ENCODE results near the gene DENND4A.
"Not testable (repeated sequence)": the region's sequence is repeated elsewhere in the genome, so short reads cannot be mapped to it uniquely, and the experiment has no call there.

The DENND4A gene

DNA sequence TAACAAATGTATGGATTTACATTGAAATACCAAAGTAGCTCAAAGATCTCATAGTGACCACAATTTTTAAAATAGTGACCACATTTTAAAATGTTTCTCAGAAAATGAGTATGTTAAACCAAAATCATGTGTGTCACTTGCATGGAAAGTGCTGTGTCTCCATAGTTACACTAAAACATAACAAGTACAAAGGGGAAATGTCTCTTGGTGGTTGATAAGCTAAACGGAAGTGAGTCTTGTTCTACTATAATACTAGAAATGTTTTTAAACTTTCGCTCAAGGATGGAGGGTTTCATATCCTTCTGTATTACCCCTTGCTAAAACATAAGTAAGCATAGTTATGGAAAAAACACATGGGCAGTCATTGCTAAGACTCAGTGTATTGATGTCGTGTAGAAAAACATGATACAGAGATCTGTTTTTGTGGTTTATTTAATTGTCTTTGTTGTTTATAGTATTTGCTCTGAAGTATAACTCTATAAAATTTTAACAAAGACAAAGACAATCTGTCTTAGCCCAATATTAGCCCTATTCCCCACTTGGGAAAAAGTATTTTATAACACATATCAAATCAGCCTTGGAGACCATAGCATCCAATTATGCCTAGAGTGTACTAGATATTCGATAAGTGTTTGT lies 27.0 kb upstream of the DENND4A start:
- DNase-seq = no peak

DNA sequence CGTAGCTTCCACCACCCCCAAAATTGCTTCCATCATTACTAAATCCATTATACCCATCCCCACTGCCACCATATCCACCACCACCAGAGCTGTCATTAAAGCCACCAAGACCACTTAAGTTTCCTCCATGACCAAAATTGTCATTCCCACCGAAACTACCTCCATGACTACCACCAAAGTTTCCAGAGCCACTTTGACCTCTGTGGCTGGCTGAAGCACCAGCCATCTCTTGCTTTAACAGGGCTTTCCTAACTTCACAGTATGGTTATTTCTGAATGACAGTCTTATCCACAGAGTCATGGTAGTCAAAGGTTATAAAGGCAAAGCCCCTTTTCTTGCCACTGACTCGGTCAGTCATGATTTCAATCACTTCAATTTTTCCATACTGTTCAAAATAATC lies 24.3 kb upstream of the DENND4A start:
- no peak for DNase-seq

- DNase-seq = not testable (repeated sequence)
Observed at GRCh38 chr15:65816008-65816407, 23.9 kb upstream of the DENND4A start.

- not testable (repeated sequence) for DNase-seq
Observed at GRCh38 chr15:65814271-65814670, 22.2 kb upstream of the DENND4A start.

GRCh38 chr15:65812916-65813315 lies 20.8 kb upstream of the DENND4A start:
- DNase-seq = no peak

DNA sequence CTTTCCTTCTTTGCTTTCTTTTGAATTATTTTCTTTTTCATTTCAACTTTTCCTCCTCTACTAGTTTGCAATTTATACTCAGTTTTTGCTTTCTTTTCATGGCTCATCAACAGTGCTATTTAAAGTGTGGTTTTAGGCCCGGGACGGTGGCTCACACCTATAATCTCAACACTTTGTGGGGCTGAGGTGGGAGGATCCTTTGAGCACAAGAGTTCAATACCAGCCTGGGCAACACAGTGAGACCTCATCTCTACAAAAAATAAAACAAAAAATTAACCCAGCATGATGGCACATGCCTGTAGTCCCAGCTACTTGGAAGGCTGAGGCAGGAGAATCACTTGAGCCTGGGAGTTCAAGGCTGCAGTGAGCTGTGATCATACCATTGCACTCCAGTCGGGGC lies 20.4 kb upstream of the DENND4A start:
- DNase-seq = no peak

- DNase-seq = no peak
Observed at GRCh38 chr15:65811835-65812234, 19.7 kb upstream of the DENND4A start.

DNA sequence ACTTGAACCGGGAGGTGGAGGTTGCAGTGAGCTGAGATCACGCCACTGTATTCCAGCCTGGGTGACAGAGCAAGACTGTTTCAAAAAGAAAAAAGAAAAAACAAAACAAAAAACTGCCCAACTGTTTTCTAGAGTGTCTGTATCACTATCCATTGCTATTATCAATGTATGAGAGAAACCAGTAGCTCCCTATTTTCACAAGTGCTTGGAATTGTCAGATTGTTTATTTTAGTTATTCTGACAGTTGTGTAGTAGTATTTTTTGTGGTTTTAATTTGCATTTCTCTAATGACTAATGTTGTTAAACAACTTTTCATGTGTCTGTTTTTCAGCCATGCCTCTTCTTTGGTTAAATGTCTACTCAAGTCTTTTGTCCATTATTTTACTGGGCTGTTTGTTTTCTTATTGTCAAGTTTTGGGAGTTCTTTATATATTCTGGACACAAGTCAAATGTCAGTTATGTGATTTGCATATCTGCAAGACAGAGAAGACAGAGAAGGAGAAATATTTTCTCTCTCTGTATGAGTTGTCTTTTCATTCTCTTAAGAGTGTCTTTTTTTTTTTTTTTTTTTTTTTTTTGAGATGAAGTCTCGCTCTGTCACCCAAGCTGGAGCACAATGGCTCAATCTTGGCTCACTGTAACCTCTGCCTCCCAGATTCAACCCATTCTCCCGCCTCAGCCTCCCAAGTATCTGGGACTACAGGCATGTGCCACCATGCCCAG lies 19.1 kb upstream of the DENND4A start:
- DNase-seq = not testable (repeated sequence)

- DNase-seq = no peak
Observed at GRCh38 chr15:65806397-65806796, 14.3 kb upstream of the DENND4A start.

GRCh38 chr15:65805019-65805745 lies 13.1 kb upstream of the DENND4A start:
- no peak for DNase-seq

- no peak for DNase-seq
Observed at GRCh38 chr15:65804252-65804931, 12.3 kb upstream of the DENND4A start.

DNA sequence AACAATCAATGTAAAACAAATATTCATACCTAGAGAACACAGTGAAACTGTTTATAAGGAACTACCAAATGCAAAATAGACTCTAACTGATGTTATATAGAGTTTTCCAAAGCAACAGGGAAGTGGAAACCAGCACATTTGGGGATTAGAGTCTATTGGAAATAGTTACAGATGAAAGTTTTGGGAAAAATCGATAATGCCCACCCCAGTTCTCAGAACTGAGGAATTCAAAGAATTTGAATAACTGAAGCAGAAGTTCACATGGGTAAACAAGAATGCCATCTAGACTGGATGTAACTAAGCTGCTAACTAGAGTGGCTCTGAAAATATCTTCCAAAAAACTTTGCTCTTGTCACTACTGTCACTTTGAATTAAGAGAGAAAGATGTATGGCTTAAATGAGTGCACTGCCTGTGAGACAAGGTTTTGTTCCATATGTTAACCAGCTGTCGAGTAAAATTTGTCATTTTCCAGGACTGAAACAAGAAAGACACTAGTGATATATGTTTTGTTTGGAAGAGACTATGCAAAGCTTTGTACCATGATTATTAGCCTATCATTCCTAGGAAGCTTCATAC lies 9.2 kb upstream of the DENND4A start:
- DNase-seq = no peak

DNA sequence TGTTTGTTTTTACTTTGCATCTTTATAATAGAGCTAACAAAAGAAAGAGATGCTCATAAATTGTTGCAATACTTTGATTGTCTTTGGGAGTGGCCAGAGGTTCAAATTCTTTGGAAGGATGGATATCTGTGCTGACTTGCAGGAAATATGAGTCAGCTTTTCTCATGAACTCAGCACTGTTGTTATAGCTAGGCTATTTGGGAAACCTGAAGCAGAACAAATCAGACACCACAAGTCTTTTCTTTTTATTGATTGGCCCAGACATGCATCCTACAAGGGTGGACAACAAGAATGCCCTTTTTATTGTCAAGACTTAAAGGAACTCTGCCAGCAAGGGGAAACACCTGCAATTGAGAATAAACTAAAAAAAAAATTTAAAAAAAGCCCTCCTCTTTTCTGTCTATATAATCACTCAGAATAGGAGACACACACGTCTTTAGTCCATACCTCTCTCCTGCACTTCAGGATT lies 4.6 kb upstream of the DENND4A start:
- no peak for DNase-seq

- DNase-seq = no peak
Observed at GRCh38 chr15:65795663-65796216, 3.6 kb upstream of the DENND4A start.

DNA sequence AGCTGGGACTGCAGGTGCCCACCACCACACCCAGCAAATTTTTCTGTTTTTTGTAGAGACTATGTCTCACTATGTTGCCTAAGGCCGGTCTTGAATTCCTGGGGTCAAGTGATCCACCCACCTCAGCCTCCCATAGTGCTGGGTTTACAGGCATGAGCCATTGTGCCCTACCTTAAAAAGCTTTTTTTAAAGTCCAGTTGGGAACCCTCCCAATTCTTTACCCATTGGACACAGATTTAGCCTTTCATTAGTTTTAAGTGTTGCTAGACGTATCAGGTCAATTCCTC lies 1.7 kb upstream of the DENND4A start:
- no peak for DNase-seq

- no peak for DNase-seq
Observed at GRCh38 chr15:65792988-65793817, 1.1 kb upstream of the DENND4A start.

DNA sequence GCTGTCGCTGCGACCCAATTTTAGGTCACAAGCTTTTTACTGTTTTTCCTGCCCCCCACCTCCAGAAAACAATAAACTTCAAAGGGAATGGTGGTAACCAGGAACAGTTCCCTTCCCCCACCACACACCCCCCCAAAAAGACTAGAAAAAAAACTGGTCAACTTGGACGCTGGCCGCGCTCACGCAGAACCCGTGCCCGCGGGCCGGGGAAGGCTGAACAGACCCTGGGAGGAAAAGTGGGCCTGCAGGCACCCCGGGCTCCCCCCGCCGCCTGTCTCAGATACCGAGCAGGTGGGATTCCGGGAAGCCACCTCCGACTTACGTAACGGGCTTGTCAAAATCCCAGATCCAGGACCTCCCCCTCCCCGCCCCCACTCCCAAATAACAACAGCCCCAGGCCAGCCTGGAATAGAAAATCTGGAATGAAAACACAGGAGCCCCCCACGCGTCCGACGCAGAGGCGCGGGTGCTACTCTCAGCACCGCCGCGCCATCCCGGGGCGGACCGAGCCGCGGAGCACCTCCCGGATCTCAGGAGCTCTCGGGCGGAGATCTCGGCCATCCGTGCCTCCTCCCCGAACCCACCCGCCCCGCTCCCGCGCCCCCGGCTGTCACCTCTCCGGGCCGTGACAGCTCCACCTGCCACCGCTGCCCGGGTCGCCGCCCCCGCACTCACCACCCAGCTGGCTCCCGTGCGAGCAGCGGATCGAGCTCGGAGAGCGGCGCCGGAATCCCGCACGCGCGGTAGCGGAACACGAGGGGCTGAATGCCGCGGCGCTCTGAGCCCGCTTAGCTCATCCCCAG lies 557 bp downstream of the DENND4A start:
- DNase-seq = no peak

- DNase-seq = no peak
Observed at GRCh38 chr15:65790694-65791334, 1.3 kb downstream of the DENND4A start.

GRCh38 chr15:65789759-65790425 lies 2.2 kb downstream of the DENND4A start:
- DNase-seq = no peak

DNA sequence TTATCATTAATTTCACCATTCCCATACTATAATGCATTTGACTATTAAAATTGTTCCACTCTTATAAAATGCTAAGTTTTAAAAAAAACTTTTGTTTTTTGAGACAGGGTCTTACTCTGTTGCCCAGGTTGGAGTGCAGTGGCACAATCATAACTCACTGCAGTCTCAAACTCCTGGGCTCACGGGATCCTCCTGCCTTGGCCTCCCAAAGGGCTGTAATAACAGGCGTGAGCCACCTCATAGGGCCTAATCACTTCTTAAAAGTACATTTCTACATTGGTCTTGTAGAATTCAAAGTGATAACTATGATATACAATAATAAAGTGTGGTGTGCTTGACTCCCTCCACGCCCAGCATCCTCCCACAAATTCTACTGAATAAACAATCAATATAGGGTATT lies 3.0 kb downstream of the DENND4A start:
- DNase-seq = no peak

Data from NCI-H1436 treated with DMSO at 0.1 percent for 48 hours (cell line).